ENCODE data around the gene UBTD1.

Gene UBTD1

DNA sequence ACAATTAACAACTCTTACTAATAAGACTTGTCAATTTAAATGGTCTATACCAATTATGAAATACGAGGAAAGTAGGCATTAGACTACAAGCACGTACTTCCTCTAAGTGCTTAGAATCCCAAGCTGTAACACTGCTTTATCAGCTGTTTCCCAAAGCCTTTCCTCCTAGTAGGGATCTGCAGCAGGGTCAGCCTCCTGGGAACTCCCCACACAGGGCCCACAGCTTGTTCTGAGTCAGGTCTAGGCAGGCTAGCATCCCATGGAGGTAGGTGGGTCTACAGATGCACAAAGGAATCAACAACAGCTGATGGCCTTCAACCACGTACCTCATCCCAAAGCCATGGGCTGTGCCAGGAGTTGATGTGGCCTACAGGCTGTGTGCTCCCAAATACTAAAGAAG, 15.2 kb upstream of the UBTD1 start:
- DNase-seq (ENCODE audit: low spot score), result no peak

DNA sequence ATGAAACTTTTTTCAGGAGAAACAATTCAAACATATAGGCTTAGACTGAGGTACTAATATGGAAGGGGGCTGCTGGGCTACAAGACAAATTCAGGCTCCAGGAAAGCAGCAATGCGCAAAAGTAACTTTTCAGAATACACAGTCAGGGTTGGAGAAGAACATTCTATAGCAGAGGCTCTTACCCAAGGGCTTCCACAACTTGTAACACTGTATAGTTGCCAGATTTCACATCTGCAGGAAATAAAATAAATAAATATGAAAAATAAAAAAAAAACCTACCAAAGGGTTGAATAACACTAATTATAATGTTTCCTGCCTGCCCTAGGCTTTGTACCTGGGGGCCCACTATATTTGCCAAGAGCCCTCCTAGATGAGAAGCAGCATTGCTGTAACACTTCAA, 14.8 kb upstream of the UBTD1 start:
- DNase-seq (ENCODE audit: low spot score), result no peak

DNA sequence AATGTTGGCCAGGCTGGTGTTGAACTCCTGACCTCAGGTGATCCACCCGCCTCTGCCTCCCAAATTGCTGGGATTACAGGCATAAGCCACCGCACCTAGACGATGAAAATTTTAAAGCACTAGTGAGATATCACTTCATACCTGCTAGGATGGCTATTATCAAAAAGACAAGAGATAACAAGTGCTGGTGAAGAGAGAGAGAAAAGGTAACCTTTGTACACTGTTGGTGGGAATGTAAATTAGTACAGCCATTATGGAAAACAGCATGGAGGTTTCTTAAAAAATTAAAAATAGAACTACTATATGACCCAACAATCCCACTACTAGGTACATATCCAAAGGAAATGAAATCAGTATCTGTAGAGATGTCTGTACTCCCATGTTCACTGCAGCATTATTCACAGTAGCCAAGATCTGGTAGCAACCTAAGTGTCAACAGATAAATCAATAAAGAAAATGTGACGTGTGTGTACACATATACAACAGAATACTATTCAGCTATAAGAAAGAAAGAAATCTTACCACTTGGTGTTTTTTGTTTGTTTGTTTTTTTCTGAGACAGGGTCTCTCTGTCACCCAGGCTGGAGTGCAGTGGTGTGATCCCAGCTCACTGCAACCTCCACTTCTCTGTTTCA, 13.0 kb upstream of the UBTD1 start:
- DNase-seq (ENCODE audit: low spot score), result no peak

DNA sequence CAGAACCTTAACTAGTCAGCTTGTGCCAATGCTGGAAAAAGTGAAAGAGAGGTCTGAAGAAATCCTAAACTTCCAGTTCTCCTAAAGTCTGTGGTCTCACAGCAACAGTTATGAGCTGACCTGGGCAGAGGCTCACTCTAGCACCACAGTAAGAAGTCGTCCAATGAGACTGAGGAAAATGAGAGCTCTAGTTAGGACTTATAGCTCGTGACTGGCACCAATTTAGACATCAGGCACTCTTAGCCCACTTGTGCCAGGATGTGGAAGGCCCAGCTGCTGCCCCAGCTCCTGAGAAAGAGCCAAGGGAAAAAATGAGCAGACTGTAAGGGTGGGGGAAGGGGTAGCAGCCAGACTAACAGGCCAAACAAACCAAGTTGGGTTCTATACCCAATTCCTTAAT, 8.1 kb upstream of the UBTD1 start:
- DNase-seq (ENCODE audit: low spot score), result no peak

DNA sequence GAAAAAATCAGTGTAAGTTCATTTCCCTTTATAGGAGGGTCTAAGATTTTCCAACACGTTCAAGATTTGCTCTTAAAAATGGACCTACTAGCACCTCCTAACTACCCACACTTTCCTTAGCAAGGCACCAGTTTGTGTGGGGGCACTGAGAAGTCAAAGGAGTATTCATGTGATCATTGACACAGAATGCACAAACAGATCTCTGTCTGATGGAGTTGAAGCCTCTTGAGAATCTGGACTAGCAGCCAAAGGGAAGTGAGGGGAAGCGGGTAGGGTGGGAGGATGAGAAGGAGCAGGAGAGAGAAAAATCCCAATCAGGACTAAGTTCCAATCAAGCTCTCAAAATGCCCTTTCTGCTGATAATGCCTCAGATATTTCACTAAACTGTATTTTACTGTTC, 4.6 kb upstream of the UBTD1 start:
- DNase-seq (ENCODE audit: low spot score), result no peak

DNA sequence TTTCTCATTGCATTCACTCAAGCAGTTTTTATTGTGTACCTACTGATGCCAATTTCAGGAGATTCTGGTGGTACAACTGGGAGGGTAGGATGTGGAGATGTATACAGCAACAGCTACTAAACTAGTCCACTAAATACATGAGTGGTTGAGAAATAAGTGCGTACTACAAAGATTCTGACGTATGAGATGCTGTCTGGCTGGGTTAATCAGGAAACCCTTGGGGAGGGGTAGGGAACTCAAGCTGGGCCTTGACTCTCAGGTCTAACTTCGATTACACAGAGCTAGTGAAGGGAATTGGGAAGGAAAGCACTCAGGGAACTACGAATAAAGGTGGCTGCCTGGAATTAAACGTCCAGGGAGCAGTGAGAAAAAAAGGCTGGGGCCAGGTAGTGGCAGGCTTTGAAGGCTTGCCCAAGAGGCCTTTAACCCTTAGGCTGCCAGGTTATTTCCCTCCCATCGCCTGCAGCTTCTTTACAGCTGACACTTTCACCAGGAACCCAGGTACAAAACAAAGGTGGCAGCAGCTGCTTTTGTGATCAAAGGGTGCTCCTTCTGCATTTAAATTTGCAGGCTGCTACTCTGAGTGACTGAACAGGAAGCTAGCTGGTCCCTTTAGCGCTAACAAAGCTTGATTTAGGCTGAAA, 3.7 kb upstream of the UBTD1 start:
- DNase-seq (ENCODE audit: low spot score), result no peak

DNA sequence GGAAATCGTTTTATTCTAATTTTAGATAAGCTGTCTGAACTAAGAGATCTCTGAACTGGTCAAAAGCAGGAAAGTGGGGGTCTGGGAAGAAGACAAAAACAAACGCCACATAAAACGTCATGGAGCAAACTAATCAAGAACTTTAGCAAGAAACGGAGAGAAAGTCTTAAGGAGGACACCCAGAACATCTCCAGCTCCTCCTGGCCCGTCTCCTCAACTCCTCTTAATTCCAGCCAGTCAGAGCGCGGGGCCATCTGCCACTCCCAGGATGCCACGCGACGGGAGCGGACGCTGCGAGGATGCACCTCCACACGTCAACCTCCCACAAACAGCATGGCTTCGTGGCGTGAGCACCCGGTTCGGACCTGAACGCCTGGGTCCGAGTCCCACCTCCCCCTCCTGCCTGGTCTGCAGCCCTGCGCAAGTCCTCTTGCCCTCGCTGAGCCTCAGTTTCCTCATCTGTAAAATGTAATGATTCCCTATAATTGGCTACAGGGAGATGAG, 1.1 kb upstream of the UBTD1 start:
- peak; percentile 70 for DNase-seq (ENCODE audit: low spot score)

DNA sequence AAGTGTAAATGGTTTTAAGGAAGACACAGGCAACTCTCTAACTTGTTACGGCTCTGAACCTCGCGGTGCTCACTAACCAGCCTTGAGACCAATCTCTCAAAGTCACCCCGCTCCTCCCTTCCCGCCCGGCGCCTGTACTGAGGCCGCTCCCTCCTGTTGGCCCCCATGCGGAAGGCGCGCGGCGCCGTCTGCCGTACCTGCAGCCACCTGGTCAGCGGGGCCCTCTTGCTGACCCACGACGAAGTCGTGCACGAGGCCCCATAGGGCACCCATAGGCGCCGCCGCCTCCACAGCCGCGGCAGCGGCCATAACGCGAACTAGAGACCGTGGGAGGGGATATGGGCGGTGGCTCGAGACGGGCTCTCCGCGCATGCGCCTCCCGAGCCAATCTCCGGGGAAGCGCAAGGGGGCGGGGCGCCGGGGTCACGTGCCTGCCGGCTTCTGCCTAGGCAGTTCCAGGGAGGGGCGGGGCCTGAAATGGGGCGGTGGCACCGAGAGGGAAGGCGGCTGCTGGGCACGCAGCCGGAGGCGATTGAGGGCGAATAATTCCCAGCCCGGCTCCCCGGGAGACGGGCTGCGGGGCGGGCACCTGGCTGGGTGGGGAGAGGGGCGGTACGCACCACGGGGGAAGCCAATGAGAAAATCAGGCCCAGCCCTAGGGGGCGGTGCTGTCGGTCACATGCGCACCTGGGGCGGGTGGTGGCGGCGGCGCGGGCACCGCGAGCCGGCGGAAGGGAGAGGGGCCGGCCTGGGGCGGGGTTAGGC, 466 bp upstream of the UBTD1 start, which contains the start of gene MMS19:
Gene MMS19 (minus strand): TSS at position 347 of the 765 bp plus-strand sequence. CDS start 38 bp downstream, at position 309.
- peak; percentile 100 for DNase-seq (ENCODE audit: low spot score)

DNA sequence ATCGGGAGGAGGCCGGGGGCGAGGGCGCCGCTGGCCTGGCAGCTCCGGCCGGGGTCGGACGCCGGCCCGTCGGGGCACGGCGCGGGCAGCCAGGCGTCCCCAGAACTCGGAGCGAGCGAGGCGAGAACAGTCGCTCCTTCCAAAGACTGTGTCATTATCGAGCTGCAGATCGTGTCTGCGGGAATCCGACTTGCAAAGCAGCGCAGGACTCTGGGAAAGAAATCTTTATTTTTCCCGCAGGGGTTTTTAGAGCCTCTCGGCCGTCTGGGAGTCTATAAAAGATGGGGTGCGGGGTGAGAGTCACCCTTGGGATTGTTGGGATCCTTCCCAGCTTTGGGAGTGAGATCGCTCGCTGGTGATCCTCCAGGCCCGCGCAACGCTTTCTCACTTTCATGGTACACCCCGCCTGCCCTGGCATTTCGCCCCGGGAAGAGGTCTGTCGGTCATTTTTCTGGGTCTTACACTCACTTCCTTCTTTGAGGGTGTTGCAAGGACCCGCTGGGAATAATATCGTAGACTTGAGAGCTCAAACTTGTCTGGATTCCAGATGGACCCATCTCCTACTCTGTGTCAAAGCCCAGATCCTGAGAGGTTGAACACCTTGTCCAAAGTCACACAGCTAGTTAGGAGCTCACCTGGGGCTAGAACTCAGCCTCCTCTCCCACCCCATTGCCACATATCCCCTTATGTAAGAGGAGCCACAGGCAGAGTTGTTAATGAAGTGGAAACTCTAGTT, 1.0 kb downstream of the UBTD1 start:
- no peak for DNase-seq (ENCODE audit: low spot score)

DNA sequence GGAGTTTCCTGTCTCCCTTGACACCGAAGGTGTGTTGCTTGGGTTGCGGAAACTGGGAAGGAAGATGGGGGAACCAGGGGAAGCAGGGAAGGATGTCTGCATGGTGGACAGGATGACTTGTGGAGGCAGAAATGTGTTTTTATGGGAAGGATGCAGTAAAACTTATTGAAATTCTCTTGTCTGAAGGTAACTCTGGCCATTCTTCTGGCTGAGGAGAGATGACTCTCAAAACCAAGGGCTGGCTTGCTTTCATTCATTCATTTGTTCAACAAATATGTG, 1.5 kb downstream of the UBTD1 start:
- no peak for DNase-seq (ENCODE audit: low spot score)

DNA sequence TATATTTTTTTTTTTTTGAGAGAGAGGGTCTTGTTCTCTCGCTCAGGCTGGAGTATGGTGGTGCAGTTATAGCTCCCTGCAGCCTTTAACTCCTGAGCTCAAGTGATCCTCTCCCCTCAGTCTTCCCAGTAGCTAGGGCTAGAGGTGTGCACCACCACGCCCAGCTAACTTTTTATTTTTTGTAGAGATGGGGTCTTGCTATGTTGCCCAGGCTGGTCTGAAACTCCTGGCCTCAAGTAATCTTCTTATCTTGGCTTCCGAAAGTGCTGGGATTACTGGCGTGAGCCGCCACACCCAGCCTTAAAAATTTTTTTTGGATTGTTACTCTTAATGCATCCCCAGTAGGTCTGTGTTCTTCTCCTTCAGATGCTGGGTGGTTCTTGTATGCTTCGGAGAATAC, 4.2 kb downstream of the UBTD1 start:
- no peak for DNase-seq (ENCODE audit: low spot score)

DNA sequence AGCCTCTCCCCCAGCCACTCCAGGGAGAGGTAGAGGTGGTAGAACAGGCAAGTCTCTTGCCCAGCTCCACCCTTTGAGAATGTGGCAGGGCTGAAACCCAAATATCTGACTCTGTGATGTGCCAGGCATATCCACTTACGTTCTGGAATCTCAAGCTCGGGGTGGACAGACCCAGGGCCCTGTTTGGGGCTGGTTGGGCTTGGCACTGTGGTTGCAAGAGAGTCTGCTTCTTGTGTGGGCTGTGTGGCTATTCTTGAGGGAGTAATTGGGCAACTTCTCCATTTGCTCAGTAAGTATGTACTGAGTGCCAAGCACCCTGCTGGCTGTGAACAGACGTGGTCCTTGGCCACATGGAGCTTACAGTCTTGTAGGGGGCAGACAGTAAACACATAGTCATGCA, 4.7 kb downstream of the UBTD1 start:
- no peak for DNase-seq (ENCODE audit: low spot score)

DNA sequence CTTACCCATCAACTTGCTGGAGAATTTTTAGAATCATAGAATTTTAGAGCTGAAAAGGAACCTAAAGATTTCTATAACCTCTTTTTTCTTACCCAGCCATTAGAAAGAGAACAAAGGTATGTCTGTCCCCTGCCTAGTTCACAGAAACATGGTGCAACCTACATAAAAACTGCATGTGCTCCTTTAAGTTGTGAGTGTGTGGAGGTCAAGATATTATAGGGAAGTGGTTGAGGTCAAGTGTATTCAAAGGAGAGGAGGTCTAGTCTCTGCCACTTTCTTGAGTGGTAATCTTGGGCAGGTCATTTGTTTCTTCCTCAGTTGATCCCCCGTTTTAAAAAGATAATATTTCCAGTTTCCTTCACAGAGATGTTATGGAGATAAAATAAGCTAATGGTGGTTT, 6.4 kb downstream of the UBTD1 start:
- DNase-seq (ENCODE audit: low spot score), result no peak

DNA sequence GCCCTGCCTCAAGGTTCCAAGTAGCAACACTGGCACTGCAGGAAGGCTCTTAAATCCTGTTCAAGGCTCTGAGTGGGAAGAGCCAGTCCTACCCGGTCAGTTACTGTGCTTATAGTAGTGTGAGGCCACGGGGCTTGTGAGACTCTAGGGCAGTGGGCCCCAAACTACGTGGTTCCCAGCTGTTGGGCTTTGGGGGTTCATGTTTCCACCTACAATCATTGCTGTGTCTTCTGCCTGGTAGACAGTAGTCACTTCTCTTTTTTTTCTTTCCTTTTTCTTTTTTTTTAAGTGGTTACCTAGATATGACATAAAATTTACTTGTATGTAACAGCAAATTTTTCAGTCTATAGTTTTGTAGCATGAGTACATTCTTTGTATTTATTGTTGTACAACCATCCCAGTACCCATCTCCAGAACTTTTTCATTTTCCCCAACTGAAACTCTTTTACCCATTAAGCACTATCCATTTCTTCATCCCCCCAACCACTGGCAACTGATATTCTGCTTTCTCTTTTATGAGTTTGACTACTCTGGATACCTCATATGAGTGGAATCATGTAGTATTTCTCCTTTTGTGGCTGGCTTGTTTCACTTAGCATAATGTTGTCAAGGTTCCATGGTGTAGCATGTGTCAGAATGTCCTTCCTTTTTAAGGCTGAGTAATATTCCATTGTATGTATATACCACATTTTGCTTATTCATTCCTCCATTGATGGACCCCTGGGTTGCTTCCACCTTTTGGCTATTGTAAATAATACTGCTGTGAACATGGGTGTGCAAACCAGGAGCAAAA, 7.7 kb downstream of the UBTD1 start:
- DNase-seq (ENCODE audit: low spot score), result no peak

DNA sequence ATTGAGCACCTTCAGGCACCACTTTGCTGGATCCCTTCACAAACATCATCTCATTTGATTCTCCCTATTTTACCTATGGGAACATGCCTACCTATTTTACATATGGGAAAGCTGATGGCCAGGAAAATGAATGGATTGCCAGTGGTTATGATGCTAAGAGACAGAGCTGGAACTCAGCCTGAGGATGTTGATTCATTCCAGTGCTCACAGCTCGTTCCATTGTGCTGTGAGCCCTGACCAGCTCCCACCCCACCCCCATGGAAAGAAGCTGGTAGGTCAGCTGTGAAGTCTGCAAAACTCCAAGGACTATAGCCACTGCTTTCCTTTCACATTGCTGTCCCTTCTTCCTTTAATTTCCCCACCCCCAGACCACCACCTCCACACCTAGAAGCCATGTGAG, 9.6 kb downstream of the UBTD1 start:
- DNase-seq (ENCODE audit: low spot score), result no peak

DNA sequence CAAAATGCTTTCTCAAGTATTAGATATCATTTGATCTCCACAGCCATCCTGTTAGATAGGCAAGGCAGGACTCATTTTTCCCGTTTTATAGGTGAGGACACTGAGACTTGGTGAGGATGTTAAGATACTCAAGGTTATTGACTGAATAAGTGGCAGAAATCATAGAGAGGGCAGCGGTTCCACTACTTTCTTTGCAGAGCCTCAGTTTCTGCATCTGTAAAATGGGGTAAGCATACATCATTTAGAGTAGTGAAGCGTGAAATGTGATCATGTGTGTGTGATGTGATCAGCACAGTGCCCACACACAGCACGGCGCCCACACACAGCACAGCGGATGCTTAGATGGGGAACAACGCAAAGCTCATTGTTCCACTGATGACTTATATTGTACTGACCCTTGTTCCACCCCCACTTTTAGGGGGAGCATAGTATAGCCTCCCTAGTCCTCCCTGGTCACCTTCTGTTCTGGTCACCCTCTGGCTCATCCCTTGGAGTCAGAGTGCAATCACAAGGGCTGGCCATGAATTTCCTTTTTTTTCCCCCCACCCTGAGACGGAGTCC, 10.5 kb downstream of the UBTD1 start:
- DNase-seq (ENCODE audit: low spot score), result no peak

DNA sequence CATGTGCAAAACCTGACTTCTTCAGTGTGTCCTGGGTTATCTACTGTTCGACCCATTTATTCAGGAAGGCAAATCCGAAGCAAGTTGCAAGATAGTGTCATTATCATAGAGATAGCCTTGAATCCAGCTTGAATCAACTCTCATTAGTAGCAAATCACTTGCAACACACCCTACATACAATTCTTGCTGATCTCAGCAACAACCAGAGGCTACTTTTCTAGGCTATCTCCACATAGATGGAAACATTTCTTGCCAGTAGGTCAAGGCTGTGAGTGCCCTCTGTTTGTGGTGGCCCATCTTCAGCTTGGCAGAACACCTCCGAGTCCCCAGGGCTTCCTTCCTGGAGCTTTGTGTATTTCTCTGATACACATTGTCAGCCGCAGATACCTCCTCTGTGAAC, 12.0 kb downstream of the UBTD1 start:
- DNase-seq (ENCODE audit: low spot score), result no peak

DNA sequence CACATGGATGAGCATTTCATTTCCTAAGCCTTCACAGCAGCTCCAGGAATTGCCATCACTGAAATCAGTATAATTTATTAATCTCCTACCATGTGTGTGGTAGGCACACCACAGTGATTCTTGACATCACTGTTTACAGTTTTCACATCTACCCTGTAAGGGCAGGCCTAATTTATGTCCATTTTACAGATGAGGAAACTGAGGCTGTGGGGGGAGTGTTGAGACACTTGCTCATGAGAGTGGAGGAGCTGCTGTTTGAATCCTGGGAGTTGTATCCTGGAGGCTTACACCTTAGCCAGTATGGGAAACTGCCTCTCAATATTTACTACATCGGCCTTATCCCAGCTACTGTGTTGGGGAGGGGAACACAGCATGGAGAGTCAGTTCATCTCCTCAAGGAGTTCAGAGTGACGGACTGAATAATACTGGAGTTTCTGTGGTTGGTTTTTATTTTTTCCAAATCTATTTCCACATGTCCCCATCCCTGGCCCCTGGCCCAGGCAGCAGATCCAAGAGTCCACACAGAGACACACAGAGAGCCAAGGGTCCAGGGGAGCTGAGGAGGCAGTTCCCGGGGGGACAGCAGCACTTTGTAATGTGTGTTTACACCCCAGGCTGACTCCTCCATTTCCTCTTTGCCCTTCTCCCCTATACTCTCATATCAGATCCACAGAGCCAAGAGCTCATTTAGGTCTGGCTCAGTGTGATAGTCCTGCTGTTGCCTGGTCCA, 13.2 kb downstream of the UBTD1 start:
- no peak for DNase-seq (ENCODE audit: low spot score)

DNA sequence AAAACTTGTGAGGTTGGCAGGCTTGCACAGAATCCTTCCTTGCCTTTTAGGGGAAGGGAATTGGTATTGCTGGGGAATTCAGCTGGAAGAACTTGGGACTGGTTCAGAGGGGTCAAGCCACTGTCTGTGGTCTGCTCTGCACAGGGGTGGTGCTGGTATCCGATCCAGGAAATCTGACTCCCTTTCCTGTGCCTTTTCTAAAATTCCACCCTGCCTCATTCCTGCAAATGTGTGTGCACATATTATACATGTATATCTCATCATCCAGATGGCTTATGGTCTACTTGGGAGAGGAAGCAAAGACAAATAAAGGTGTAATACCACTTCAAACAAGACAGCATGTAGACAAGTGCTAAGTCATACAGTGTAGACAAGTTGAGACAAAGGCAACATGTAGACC, 14.3 kb downstream of the UBTD1 start:
- no peak for DNase-seq (ENCODE audit: low spot score)

DNA sequence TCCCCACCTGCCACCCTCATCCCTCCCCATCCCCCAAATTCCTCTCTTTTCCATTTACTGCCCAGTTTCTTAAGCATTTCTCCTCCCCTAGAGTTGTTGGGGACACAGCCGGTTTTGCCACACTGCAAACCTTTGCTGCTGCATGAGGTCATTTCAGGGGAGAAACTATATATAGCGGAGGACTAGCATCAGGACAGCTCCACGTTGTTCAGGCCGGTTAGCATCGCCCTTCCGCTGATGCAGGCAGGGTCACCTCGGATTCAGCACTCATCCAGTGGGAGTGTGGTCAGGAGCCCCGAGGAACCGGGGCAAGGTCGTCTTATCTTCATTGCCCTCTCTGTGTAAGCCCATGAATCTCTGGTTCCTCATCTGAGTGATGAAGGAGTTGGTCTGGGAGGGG, 15.6 kb downstream of the UBTD1 start:
- no peak for DNase-seq (ENCODE audit: low spot score)
